ENCODE results near the gene CD69.

The CD69 gene

DNA sequence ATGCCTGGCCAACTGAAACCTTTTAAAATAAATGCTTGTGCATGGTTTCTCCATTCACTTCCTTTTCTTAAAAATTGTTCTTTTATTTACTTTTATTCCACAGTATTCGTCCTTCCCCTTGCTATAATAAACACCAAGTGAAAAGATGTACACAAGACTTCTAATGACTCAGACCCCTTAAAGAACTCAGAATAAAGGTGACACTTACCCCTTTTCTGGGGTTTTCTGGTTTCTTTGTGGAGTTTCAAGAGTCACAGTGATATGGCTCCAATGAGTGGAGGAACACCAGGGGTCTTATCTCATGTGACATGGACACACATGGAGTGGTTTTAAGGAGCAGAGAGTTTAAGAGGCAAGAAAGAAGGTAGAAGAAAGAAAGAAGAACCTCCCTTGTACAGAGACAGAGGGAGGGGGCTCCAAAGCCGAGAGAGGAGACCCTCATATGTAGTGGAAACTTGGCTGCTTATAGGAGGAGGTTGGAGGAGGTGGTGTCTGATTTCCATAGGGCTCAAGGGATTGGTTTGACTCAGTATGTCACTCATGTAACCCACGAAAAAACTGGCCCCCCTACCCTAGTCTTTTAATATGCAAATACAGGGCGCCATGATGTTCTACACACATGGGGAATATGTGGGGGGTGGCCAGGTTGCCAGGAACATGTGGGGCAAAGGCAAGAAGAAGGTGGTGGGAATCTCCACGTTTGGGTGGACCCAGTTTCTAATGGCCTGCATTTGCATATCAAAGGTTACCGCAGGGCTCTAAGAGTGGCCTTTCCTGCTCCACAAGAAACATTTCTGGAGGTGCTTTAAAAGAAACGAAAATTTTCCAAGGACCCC lies 22.1 kb upstream of the CD69 start:
- Histone ChIP-seq H3K4me3 (ENCODE audit: low read length) (no peak overlapping the region), H3K9ac (ENCODE audit: low read length) (no peak overlapping the region), H4K20me1 (ENCODE audit: insufficient read depth, low read length) (no peaks in the 10 kb centered on the region), H3K79me2 (ENCODE audit: low read length) (no peaks in the 10 kb centered on the region), H3K27me3 (replicated peaks; ENCODE audit: insufficient read depth, low read length) (no peaks in the 10 kb centered on the region), H2AFZ (ENCODE audit: low read length) (no peak overlapping the region), H3K9me3 (replicated peaks; ENCODE audit: insufficient read depth, low read length) (no peaks in the 10 kb centered on the region), H3F3A (ENCODE audit: insufficient read depth, low read length) (no peaks in the 10 kb centered on the region), H3K4me2 (ENCODE audit: low read depth, low read length) (no peak overlapping the region), H3K36me3 (replicated peaks; ENCODE audit: insufficient read depth, low read length) (no peaks in the 10 kb centered on the region), H3K9me2 (replicated peaks; ENCODE audit: insufficient read depth, low read length) (no peaks in the 10 kb centered on the region), H3K4me1 (ENCODE audit: low read length) (no peaks in the 10 kb centered on the region), H3K27ac (ENCODE audit: low read length) (no peak overlapping the region)
- TF ChIP-seq, protein P1, sequence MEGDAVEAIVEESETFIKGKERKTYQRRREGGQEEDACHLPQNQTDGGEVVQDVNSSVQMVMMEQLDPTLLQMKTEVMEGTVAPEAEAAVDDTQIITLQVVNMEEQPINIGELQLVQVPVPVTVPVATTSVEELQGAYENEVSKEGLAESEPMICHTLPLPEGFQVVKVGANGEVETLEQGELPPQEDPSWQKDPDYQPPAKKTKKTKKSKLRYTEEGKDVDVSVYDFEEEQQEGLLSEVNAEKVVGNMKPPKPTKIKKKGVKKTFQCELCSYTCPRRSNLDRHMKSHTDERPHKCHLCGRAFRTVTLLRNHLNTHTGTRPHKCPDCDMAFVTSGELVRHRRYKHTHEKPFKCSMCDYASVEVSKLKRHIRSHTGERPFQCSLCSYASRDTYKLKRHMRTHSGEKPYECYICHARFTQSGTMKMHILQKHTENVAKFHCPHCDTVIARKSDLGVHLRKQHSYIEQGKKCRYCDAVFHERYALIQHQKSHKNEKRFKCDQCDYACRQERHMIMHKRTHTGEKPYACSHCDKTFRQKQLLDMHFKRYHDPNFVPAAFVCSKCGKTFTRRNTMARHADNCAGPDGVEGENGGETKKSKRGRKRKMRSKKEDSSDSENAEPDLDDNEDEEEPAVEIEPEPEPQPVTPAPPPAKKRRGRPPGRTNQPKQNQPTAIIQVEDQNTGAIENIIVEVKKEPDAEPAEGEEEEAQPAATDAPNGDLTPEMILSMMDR (IDR thresholded peaks at IDR 0.05; ENCODE audit: low read length), result no peak
- DNase-seq, result no peak

DNA sequence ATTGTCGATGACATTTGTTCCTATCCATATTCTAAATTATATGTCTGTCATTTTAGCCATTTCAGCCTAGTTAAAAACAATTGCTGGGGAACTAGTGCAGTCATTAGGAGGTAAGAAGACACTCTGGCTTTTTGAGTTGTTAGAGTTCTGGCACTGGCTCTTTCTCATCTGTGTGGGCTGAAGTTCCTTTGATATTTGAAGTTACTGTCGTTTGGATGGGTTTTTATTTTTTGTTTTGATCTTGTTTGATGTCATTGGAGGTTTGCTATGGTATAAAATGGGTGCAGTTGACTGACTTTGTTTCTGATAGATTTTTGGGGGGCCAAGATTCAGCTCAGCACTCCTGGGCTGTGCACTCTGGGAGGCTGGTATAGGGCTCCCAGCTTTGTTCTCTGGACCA lies 20.7 kb upstream of the CD69 start:
- Histone ChIP-seq H3K27me3 (replicated peaks; ENCODE audit: insufficient read depth, low read length) (no peaks in the 10 kb centered on the region), H4K20me1 (ENCODE audit: insufficient read depth, low read length) (no peaks in the 10 kb centered on the region), H3K9me2 (replicated peaks; ENCODE audit: insufficient read depth, low read length) (no peaks in the 10 kb centered on the region), H3K4me2 (ENCODE audit: low read depth, low read length) (no peak overlapping the region), H2AFZ (ENCODE audit: low read length) (no peak overlapping the region), H3K9ac (ENCODE audit: low read length) (no peak overlapping the region), H3K4me1 (ENCODE audit: low read length) (no peaks in the 10 kb centered on the region), H3K9me3 (replicated peaks; ENCODE audit: insufficient read depth, low read length) (no peaks in the 10 kb centered on the region), H3K27ac (ENCODE audit: low read length) (no peak overlapping the region), H3K36me3 (replicated peaks; ENCODE audit: insufficient read depth, low read length) (no peaks in the 10 kb centered on the region), H3F3A (ENCODE audit: insufficient read depth, low read length) (no peaks in the 10 kb centered on the region), H3K4me3 (ENCODE audit: low read length) (no peak overlapping the region), H3K79me2 (ENCODE audit: low read length) (no peaks in the 10 kb centered on the region)
- DNase-seq, result no peak
- TF ChIP-seq EZH2 (optimal IDR thresholded peaks at IDR 0.05; ENCODE audit: low read depth, low read length) (no peak), EZH2phosphoT487 (IDR thresholded peaks at IDR 0.05; ENCODE audit: low read length) (no peak)
- TF ChIP-seq, protein P1 (IDR thresholded peaks at IDR 0.05; ENCODE audit: low read length), result no peak

DNA sequence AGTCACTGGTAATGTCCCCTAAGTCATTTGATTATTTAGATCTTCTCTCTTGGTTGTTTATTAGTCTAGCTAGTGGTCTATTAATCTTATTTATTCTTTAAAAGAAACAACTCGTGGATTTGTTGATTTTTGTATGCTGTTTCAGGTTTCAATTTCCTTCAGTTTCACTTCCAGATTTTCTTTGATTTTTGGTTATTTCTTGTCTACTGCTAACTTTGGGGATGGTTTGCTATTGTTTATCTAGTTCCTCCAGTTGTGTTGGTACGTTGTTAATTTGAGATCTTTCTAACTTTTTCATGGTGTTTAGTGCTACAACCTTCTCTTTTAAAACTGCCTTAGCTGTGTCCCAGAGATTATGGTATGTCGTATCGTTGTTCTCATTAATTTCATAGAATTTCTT lies 18.5 kb upstream of the CD69 start:
- no peaks in the 10 kb centered on the region for H3K4me1 ChIP-seq (ENCODE audit: low read length)
- no peak overlapping the region for H2AFZ ChIP-seq (ENCODE audit: low read length)
- no peaks in the 10 kb centered on the region for H3K36me3 ChIP-seq (replicated peaks; ENCODE audit: insufficient read depth, low read length)
- no peak overlapping the region for H3K9ac ChIP-seq (ENCODE audit: low read length)
- no peak for DNase-seq
- no peaks in the 10 kb centered on the region for H3F3A ChIP-seq (ENCODE audit: insufficient read depth, low read length)
- no peaks in the 10 kb centered on the region for H3K79me2 ChIP-seq (ENCODE audit: low read length)
- TF ChIP-seq, protein P1 (IDR thresholded peaks at IDR 0.05; ENCODE audit: low read length), result no peak
- TF ChIP-seq EZH2 (optimal IDR thresholded peaks at IDR 0.05; ENCODE audit: low read depth, low read length) (no peak), EZH2phosphoT487 (IDR thresholded peaks at IDR 0.05; ENCODE audit: low read length) (no peak)
- no peaks in the 10 kb centered on the region for H3K9me2 ChIP-seq (replicated peaks; ENCODE audit: insufficient read depth, low read length)
- H3K9me3 ChIP-seq (replicated peaks; ENCODE audit: insufficient read depth, low read length), result no peaks in the 10 kb centered on the region
- H3K27ac ChIP-seq (ENCODE audit: low read length), result no peak overlapping the region
- no peaks in the 10 kb centered on the region for H4K20me1 ChIP-seq (ENCODE audit: insufficient read depth, low read length)
- no peak overlapping the region for H3K4me3 ChIP-seq (ENCODE audit: low read length)
- H3K4me2 ChIP-seq (ENCODE audit: low read depth, low read length), result no peak overlapping the region
- H3K27me3 ChIP-seq (replicated peaks; ENCODE audit: insufficient read depth, low read length), result no peaks in the 10 kb centered on the region

Measured in MM.1S (cell line).